Ramos (cell line): ENCODE results near the gene ACP6.
"Not testable (repeated sequence)": the region's sequence is repeated elsewhere in the genome, so short reads cannot be mapped to it uniquely, and the experiment has no call there.

Experiments used
- in situ Hi-C: fragments of 300-500 bp; cut with MboI; formaldehyde crosslinking; loops from one replicate; pipeline ENCODE4 v1.14.3; 2022; ENCODE audit warnings: low sequenced_read_pairs; ENCODE audit not compliant: unreplicated experiment

ACP6 gene

DNA sequence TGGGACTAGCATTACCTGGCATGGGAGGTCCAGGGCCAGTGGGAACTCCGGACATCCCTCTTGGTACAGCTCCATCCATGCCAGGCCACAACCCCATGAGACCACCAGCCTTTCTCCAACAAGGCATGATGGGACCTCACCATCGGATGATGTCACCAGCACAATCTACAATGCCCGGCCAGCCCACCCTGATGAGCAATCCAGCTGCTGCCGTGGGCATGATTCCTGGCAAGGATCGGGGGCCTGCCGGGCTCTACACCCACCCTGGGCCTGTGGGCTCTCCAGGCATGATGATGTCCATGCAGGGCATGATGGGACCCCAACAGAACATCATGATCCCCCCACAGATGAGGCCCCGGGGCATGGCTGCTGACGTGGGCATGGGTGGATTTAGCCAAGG lies 45.8 kb downstream of the ACP6 start:
- in situ Hi-C loops: no loop called here

- in situ Hi-C loops: no loop called here
These were observed 46.3 kb downstream of the ACP6 start for GRCh38 chr1:147624011-147624410.

GRCh38 chr1:147622731-147623130 lies 47.6 kb downstream of the ACP6 start:
- in situ Hi-C loops: no loop called here

GRCh38 chr1:147620543-147620942 lies 49.8 kb downstream of the ACP6 start:
- in situ Hi-C loops: no loop called here

DNA sequence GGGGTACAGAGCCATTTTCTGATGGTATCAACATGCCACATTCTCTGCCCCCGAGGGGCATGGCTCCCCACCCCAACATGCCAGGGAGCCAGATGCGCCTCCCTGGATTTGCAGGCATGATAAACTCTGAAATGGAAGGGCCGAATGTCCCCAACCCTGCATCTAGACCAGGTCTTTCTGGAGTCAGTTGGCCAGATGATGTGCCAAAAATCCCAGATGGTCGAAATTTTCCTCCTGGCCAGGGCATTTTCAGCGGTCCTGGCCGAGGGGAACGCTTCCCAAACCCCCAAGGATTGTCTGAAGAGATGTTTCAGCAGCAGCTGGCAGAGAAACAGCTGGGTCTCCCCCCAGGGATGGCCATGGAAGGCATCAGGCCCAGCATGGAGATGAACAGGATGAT lies 50.6 kb downstream of the ACP6 start:
- in situ Hi-C loops: no loop called here

DNA sequence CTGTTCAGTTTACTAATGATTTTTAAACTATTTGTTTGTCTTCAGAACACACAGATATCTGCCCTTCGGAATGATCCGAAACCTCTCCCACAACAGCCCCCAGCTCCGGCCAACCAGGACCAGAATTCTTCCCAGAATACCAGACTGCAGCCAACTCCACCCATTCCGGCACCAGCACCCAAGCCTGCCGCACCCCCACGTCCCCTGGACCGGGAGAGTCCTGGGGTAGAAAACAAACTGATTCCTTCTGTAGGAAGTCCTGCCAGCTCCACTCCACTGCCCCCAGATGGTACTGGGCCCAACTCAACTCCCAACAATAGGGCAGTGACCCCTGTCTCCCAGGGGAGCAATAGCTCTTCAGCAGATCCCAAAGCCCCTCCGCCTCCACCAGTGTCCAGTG lies 51.6 kb downstream of the ACP6 start:
- in situ Hi-C loops: no loop called here

DNA sequence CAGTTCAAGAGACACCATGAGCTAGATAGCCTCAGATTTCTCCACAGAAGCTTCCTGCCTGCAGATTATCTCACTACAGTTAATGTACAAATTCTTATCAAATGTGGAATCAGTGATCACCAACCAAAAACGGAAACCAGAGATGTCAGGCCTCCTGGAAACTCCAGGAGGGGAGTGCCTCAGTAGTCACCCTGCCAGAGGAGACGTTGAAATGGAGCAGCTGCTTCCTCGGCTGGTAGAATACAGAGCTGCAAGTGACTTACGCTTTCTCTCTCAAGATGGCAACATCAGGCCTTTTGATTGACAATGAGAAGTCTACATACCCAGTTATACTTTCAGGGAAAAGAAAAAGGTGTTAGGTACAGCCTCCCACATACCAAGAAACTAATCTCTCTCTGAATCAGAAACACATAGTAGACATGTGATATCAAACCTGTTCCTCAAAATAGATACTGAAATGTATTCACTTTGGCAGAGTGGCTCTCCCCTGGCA lies 52.2 kb downstream of the ACP6 start:
- in situ Hi-C loops: no loop called here

DNA sequence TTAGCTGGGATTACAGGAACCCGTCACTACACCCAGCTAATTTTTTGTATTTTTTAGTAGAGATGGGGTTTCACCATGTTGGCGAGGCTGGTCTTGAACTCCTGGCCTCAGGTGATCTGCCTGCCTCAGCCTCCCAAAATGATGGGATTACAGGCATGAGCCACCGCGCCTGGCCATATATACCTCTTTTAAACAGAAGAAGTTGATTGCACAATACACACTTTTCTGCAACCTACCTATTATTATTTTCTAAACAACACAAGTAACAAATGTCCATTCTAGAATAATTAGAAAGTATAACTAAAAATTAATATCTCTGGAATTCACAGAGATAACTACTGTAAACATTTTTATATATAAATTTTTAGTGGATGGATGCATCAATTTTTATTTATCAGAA lies 55.4 kb downstream of the ACP6 start:
- in situ Hi-C loops: not testable (repeated sequence)

DNA sequence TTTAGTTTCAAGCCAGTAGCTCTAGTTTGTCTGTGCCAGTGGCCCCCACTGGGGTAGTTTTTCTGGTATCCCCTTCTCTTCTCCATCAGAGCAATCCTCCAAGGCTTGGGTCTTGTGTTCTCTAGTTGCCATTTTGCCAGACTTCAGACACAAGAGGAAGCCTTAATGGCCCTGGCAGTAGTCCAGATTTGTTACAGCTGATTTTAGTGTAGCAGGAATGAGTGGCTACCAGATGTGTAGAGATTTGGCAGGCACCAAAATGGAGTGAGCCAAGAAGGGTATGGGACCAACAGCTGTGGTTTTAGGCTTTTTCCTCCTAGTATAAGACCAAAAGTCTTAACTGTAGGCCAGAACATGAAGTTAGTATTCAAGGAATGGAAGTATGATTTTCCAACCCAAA lies 56.8 kb downstream of the ACP6 start:
- in situ Hi-C loops: no loop called here

GRCh38 chr1:147612366-147612765 lies 58.0 kb downstream of the ACP6 start:
- in situ Hi-C loops: no loop called here

GRCh38 chr1:147611586-147611985 lies 58.7 kb downstream of the ACP6 start:
- in situ Hi-C loops: no loop called here

- in situ Hi-C loops: no loop called here
These were observed 59.3 kb downstream of the ACP6 start for GRCh38 chr1:147611021-147611426.

DNA sequence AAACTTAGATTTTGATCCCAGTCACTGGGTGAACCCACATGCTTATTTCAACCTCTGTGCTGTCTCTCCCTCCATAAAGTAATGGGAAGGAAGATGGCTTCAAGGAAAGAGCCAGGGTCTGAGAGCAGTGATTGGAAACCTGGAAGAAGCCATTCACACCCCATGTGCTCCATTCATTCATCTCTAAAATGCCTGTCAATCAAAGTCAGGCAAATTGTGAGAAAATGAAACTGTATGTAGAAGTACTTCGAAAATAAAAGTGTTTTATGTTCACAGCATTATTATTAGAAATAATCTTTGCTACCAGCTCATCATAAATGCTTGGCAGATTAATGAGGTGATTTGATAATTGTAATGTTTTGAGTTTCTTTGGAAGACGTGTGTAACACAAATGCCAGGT lies 61.0 kb downstream of the ACP6 start:
- in situ Hi-C loops: no loop called here

DNA sequence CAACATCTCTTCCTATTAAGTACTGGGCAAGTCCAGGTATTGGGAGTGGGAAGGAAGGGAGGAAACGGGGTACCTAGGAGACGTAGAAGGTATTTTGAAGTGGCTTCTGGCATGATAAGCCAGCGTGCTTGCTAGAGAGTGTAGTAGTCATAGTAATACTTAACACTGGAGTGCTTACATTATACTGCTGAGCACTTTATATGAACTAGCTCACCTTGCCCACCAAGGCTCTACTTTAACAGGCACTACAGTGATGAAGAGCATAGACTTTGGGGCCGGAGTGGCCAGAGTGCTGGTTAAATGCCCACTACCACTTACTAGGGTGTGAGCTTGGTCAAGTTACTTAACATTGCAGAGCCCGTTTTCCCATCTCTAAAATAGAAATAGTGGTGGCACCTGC lies 61.7 kb downstream of the ACP6 start:
- in situ Hi-C loops: no loop called here

DNA sequence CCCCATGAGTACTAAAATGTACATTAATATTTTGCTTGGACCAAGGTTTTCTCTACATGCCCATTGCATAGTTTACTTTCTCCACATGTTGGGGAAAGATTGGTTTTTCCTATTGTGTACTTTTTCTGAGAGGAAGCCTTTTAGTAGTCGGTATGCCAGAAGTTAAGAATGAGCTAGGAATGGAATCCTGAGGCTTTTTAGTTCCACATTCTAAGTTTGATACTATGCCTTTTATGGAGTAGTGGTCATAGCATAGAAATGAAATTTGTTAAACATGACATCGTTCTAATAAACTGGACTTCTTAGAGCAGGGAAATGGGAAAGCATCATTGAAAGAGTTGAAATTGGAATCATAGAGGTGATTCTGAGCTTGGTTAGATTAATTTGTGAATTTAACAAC lies 64.7 kb downstream of the ACP6 start:
- in situ Hi-C loops: no loop called here

DNA sequence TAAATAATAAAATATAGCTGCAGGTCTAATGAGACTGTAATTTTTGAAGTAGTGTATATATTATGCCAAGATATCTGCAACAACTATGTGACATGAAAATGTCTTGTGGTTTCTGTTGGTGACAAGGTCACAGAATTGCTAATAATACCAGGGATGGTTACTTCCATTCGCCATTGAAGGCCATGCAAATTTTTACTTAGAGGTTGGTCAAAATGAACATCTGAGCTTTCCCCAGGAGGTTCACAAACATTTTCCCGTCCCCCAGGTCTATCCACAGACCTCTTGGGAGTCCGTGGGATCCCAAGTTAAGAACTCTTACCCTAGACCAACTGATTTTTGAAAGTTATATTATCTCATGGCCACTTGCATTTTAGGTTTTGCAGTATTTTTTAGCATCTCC lies 66.3 kb downstream of the ACP6 start:
- in situ Hi-C loops: no loop called here

GRCh38 chr1:147600119-147601111 lies 69.9 kb downstream of the ACP6 start:
- in situ Hi-C loops: no loop called here

DNA sequence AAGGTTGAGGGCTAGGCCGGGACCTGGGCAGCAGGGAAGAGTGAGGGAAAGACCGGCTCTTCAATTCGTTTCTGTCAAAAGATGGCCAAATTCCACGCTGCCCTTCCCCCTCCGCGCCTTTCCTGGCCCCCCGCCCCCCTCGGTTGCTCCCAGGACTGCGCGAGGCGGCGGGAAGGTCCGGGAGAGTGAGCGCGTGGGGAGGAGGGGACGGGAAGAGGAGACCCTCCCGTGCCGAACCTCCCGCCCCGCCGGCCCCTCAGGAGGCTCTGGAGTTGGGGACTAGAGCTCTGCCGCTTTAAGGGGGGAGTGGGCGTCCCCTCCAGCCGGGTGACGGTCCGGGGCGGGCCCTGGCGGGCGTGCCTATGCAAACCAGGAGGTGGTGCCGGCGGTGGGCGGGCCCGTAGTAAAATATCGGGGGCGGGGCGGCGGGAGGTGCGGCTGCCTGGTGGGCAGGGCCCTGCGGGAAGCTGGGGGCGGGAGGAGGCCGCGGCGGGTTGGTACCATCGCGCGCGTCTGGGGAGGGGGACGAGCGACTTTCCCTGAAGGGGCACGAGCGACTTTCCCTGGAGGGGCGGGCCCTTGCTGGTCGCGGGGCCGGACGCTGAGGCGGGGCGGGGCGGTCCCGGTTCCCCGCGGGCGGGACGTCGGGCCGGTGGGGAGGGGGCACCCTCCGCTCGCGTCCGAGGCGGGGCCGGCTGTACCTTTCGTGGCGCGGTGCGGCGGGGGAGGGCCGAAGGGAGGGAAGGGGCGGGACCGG lies 70.8 kb downstream of the ACP6 start:
- in situ Hi-C loops: no loop called here

GRCh38 chr1:147598621-147599361 lies 71.5 kb downstream of the ACP6 start:
- in situ Hi-C loops: no loop called here

GRCh38 chr1:147597010-147597409 lies 73.3 kb downstream of the ACP6 start:
- in situ Hi-C loops: no loop called here
